SU-DHL-6 (cell line): ENCODE data around the gene NEURL4.

Source experiments
- CTCF ChIP-seq: fragments of 200-600 bp; sonication (generic); IDR thresholded peaks from one replicate; pipeline ENCODE4 v1.5.1; 2017; ENCODE audit warnings: antibody characterized with exemption, mild to moderate bottlenecking, low read length, moderate library complexity; ENCODE audit not compliant: insufficient read depth, poor library complexity, severe bottlenecking
- EZH2phosphoT487 ChIP-seq: fragments of 200-600 bp; sonication (generic), shearing (Covaris generic); conservative IDR thresholded peaks from 2 replicates; pipeline ENCODE4 v1.6.1; 2018; ENCODE audit warnings: mild to moderate bottlenecking, antibody characterized with exemption, low read length, moderate library complexity, mixed read lengths

GRCh38 chr17:7295230-7296180 lies 33.6 kb downstream of the NEURL4 start:
- TF ChIP-seq CTCF (no peak), EZH2phosphoT487 (no peak)
